ENCODE measurements around the gene ACSF3. TPM values are rescaled to one million over a fixed set of nuclear protein-coding genes. Genes with fewer than 3 reads are reported as not detected.
"Not testable (repeated sequence)": the region's sequence is repeated elsewhere in the genome, so short reads cannot be mapped to it uniquely, and the experiment has no call there.

ACSF3 gene
- total RNA-seq, 1 donor from 2014 or later, result 21.7 TPM

- no peak for DNase-seq (ENCODE audit: extremely low read depth, low read depth, low spot score)
Observed at GRCh38 chr16:89071686-89072547, 21.7 kb upstream of the ACSF3 start.

GRCh38 chr16:89072548-89073130 is 21.0 kb upstream of the ACSF3 start:
- DNase-seq (ENCODE audit: extremely low read depth, low read depth, low spot score), result no peak

GRCh38 chr16:89073346-89074071 is 20.1 kb upstream of the ACSF3 start:
- DNase-seq (ENCODE audit: extremely low read depth, low read depth, low spot score), result no peak

- DNase-seq (ENCODE audit: extremely low read depth, low read depth, low spot score), result not testable (repeated sequence)
Observed at GRCh38 chr16:89074072-89074674, 19.5 kb upstream of the ACSF3 start.

- DNase-seq (ENCODE audit: extremely low read depth, low read depth, low spot score), result no peak
Observed at GRCh38 chr16:89074803-89075688, 18.6 kb upstream of the ACSF3 start.

GRCh38 chr16:89076159-89076558 is 17.5 kb upstream of the ACSF3 start:
- DNase-seq (ENCODE audit: extremely low read depth, low read depth, low spot score), result no peak

GRCh38 chr16:89077076-89077475 is 16.6 kb upstream of the ACSF3 start:
- no peak for DNase-seq (ENCODE audit: extremely low read depth, low read depth, low spot score)

GRCh38 chr16:89078172-89078571 is 15.5 kb upstream of the ACSF3 start:
- no peak for DNase-seq (ENCODE audit: extremely low read depth, low read depth, low spot score)

- no peak for DNase-seq (ENCODE audit: extremely low read depth, low read depth, low spot score)
Observed at GRCh38 chr16:89079434-89079980, 14.1 kb upstream of the ACSF3 start.

GRCh38 chr16:89080196-89080853 is 13.3 kb upstream of the ACSF3 start:
- no peak for DNase-seq (ENCODE audit: extremely low read depth, low read depth, low spot score)

- no peak for DNase-seq (ENCODE audit: extremely low read depth, low read depth, low spot score)
Observed at GRCh38 chr16:89081556-89081955, 12.1 kb upstream of the ACSF3 start.

- no peak for DNase-seq (ENCODE audit: extremely low read depth, low read depth, low spot score)
Observed at GRCh38 chr16:89084411-89084810, 9.2 kb upstream of the ACSF3 start.

GRCh38 chr16:89084814-89085612 is 8.6 kb upstream of the ACSF3 start:
- no peak for DNase-seq (ENCODE audit: extremely low read depth, low read depth, low spot score)

GRCh38 chr16:89085755-89086154 is 7.9 kb upstream of the ACSF3 start:
- no peak for DNase-seq (ENCODE audit: extremely low read depth, low read depth, low spot score)

- no peak for DNase-seq (ENCODE audit: extremely low read depth, low read depth, low spot score)
Observed at GRCh38 chr16:89087922-89088497, 5.6 kb upstream of the ACSF3 start.

- DNase-seq (ENCODE audit: extremely low read depth, low read depth, low spot score), result no peak
Observed at GRCh38 chr16:89089120-89089519, 4.5 kb upstream of the ACSF3 start.

GRCh38 chr16:89090182-89090630 is 3.4 kb upstream of the ACSF3 start:
- DNase-seq (ENCODE audit: extremely low read depth, low read depth, low spot score), result no peak
